HUES6 (cell line): ENCODE data around the gene LILRB2.
"Not testable (repeated sequence)": the region's sequence is repeated elsewhere in the genome, so short reads cannot be mapped to it uniquely, and the experiment has no call there.

ENCODE experiments used
- H3K27ac ChIP-seq: 2 replicates; pipeline ENCODE4 v1.7.0; 2013; ENCODE audit warnings: low read depth, mild to moderate bottlenecking, low read length, inconsistent platforms
- H3K27me3 ChIP-seq: 2 replicates; pipeline ENCODE4 v1.6.1; 2013; ENCODE audit warnings: low read length; ENCODE audit not compliant: control insufficient read depth, insufficient read depth
- H3K36me3 ChIP-seq: 2 replicates; pipeline ENCODE4 v1.6.1; 2013; ENCODE audit warnings: low read length; ENCODE audit not compliant: control insufficient read depth, insufficient read depth
- H3K4me1 ChIP-seq: 2 replicates; pipeline ENCODE4 v1.6.1; 2013; ENCODE audit warnings: low read length; ENCODE audit not compliant: control insufficient read depth, insufficient read depth
- H3K4me3 ChIP-seq: 2 replicates; pipeline ENCODE4 v1.5.1; 2013; ENCODE audit warnings: low read depth, low read length
- H3K9ac ChIP-seq: one replicate; pipeline ENCODE4 v1.6.1; 2013; ENCODE audit warnings: mild to moderate bottlenecking, low read length
- H3K9me3 ChIP-seq: 2 replicates; pipeline ENCODE4 v1.6.1; 2013; ENCODE audit warnings: low read depth, low read length; ENCODE audit not compliant: control insufficient read depth, insufficient read depth

LILRB2 gene

GRCh38 chr19:54281729-54282075, 792 bp upstream of the LILRB2 start:
- not testable (repeated sequence) for H3K9ac ChIP-seq, H3K36me3 ChIP-seq, H3K27ac ChIP-seq, H3K9me3 ChIP-seq, H3K4me1 ChIP-seq, H3K4me3 ChIP-seq
- peaks cover 21% of the 10 kb centered on the region for H3K27me3 ChIP-seq

DNA sequence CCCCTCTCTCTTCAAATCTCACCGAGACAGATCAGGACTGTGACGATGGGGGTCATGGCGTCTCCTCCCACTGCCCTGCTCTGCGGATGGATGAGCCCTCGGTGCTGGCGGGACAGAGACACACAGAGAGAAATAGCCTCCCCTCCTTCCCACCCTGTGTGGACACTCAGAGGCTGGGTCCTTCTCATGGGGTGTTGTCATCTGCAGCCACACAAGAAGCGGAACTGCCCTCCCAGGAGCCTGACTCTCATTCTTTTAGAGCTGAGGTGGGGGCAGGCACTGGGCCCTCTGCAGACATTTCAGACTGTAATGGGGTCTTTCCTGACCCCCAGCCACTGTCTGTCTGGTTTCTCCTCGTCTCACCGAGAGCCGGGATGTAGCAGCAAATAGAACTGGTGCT, 469 bp downstream of the LILRB2 start:
- H3K9ac ChIP-seq, H3K36me3 ChIP-seq, H3K9me3 ChIP-seq, H3K4me1 ChIP-seq, H3K27ac ChIP-seq, H3K4me3 ChIP-seq: not testable (repeated sequence)
- H3K27me3 ChIP-seq = peaks cover 21% of the 10 kb centered on the region

DNA sequence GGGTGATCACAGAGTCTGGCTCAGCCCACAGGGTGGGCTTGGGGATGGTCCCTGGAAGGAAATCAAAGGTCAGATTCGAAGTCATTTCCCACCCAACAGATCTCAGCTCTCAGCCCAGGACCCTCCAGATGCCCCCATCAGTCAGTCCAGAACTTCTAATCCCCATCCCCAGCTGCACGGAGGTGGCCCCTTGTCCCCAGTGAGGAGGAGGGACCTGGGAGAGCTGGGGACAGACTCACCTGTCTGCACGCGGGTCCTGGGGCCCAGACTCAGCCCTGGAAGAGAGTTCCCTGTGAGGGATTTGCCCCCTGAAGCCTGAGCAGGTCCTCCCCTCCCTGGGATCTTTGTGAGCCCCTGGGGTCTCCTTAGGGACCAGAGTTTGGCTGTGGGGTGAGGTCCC, 885 bp downstream of the LILRB2 start:
- H3K27me3 ChIP-seq = peaks cover 21% of the 10 kb centered on the region
- H3K4me1 ChIP-seq, H3K36me3 ChIP-seq, H3K9ac ChIP-seq, H3K4me3 ChIP-seq, H3K9me3 ChIP-seq, H3K27ac ChIP-seq: not testable (repeated sequence)

GRCh38 chr19:54279406-54279962, 1.4 kb downstream of the LILRB2 start:
- Histone ChIP-seq H3K9me3 (no peaks in the 10 kb centered on the region), H3K27ac (no peak overlapping the region), H3K27me3 (peaks cover 21% of the 10 kb centered on the region), H3K4me3 (no peak overlapping the region), H3K9ac (no peak overlapping the region), H3K4me1 (peaks cover 3% of the 10 kb centered on the region; the same call in 1 of the 2 replicates), H3K36me3 (no peaks in the 10 kb centered on the region)

- H3K27me3 ChIP-seq = peaks cover 21% of the 10 kb centered on the region
- not testable (repeated sequence) for H3K27ac ChIP-seq, H3K9me3 ChIP-seq, H3K4me3 ChIP-seq, H3K36me3 ChIP-seq, H3K4me1 ChIP-seq, H3K9ac ChIP-seq
Measured at GRCh38 chr19:54278571-54279195, 2.2 kb downstream of the LILRB2 start.

DNA sequence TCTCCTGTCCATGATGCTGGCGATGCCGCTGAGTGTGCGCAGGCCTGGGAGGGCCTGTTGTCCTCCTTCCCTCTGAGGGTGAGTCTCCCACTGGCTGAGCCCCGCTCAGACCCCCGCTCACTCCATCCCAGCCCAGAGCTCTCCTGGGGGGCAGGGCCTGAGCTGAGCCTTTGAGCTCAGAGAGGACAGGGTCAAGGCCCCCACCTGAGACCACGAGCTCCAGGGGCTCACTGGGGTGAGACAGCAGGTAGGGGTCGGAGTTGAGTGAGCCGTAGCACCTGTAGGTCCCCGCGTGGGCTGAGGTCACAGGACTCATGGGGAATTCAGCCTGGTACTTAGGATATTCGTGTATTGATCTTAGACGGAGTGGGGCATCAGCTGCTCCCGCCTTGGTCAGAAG, 2.9 kb downstream of the LILRB2 start:
- not testable (repeated sequence) for H3K9me3 ChIP-seq, H3K36me3 ChIP-seq, H3K4me1 ChIP-seq, H3K9ac ChIP-seq, H3K27ac ChIP-seq, H3K4me3 ChIP-seq
- H3K27me3 ChIP-seq = peaks cover 21% of the 10 kb centered on the region

DNA sequence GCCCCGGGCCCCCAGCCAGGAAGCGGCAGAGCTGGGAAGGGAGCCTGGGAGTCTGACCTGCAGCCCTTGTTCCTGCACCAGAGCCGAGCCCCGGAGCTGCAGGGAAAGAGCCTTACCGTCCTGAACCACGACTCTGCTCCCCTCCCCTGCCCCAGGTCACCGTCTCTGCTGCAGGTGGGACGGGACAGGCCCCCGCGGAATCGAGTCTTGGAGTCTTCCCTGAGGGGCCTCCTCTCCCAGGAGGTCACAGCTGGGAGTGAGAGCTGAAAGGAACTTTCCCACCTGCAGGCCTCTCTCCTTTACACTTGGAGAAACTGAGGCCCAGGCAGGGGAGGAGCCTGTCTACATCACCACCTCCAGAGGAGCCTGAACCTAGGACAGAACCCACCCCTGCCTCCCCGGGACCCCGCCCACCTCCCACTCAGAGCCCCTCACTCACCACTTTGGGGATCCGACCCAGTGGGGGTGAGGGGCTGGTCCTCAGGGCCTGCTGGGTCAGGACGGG, 3.7 kb downstream of the LILRB2 start:
- not testable (repeated sequence) for H3K36me3 ChIP-seq, H3K4me3 ChIP-seq, H3K9ac ChIP-seq, H3K27ac ChIP-seq, H3K4me1 ChIP-seq, H3K9me3 ChIP-seq
- peaks cover 21% of the 10 kb centered on the region for H3K27me3 ChIP-seq

DNA sequence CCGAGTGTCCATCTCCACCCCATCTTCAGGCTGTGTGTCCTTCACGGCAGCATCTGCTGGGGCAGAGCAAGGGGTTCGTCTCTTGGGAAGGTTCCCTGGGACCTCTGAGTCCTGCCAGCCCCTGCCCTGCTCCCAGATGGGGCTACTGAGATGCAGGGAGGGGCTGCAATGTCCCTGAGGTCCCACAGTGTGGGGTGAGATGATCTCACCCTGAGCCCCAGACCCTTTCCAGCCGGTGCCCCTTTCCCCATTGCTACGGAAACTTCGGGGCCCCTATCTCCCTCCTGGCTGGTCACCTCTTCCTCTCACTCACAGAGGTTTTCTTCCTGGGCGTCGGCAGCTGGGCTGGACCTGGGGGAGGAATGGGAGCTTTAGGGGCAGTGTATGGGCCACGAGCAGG, 5.0 kb downstream of the LILRB2 start:
- Histone ChIP-seq H3K9me3 (no peaks in the 10 kb centered on the region), H3K4me3 (no peak overlapping the region), H3K4me1 (peaks cover 3% of the 10 kb centered on the region; the same call in 1 of the 2 replicates), H3K36me3 (no peaks in the 10 kb centered on the region), H3K27me3 (peaks cover 20% of the 10 kb centered on the region), H3K9ac (no peak overlapping the region), H3K27ac (no peak overlapping the region)

GRCh38 chr19:54274516-54274915, 6.4 kb downstream of the LILRB2 start:
- not testable (repeated sequence) for H3K4me3 ChIP-seq, H3K27ac ChIP-seq, H3K9me3 ChIP-seq, H3K36me3 ChIP-seq, H3K4me1 ChIP-seq, H3K9ac ChIP-seq
- H3K27me3 ChIP-seq = peaks cover 14% of the 10 kb centered on the region

- no peaks in the 10 kb centered on the region for H3K9me3 ChIP-seq
Measured at GRCh38 chr19:54273821-54274220, 7.1 kb downstream of the LILRB2 start.

DNA sequence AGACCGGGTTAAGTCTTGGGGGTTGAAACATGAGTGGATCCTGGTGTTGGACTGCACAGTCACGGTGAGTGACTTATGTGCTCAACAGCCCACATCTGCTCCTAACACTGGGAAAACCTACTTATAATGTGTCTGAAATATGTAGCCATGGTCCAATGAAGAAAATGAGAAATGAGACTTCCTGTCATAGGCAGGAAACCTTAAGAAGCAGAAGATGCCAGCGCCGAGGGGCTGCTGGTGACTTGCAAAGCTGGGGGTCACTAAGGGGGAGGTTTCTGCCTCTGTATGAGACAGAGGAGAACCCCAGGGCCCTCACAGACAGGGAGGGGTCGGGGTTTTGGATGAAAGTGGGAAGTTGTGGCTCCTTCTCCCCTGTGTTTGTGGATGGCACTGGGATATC, 8.7 kb downstream of the LILRB2 start:
- H3K9me3 ChIP-seq, H3K4me1 ChIP-seq, H3K27ac ChIP-seq, H3K36me3 ChIP-seq, H3K9ac ChIP-seq, H3K4me3 ChIP-seq: not testable (repeated sequence)
- peaks cover 17% of the 10 kb centered on the region for H3K27me3 ChIP-seq

More at GRCh38 chr19:54273821-54274220, 7.1 kb downstream of the LILRB2 start:
- Histone ChIP-seq H3K9ac (no peak overlapping the region), H3K27ac (no peak overlapping the region), H3K27me3 (peaks cover 11% of the 10 kb centered on the region), H3K36me3 (no peaks in the 10 kb centered on the region), H3K4me1 (peaks cover 3% of the 10 kb centered on the region; the same call in 1 of the 2 replicates), H3K4me3 (no peak overlapping the region)
